Colon (tissue), 2 donors: Measurements from ENCODE around the gene SLC6A18.

Experiments
- FAIRE-seq: peaks from 2 replicates; lab custom pipeline; 2012; peaks lifted over from hg19 to GRCh38; lab: Jason Lieb, UNC
- donor health status: control.
- donor health status: control.

SLC6A18 gene

GRCh38 chr5:1202798-1203185 lies 22.4 kb upstream of the SLC6A18 start:
- FAIRE-seq = no peak

- FAIRE-seq = no peak
Observed at GRCh38 chr5:1203311-1203967, 21.7 kb upstream of the SLC6A18 start.

GRCh38 chr5:1203968-1204692 lies 21.1 kb upstream of the SLC6A18 start:
- no peak for FAIRE-seq

GRCh38 chr5:1204693-1205242 lies 20.4 kb upstream of the SLC6A18 start:
- FAIRE-seq = no peak

GRCh38 chr5:1205255-1206180 lies 19.7 kb upstream of the SLC6A18 start:
- FAIRE-seq = no peak

GRCh38 chr5:1206521-1207412 lies 18.4 kb upstream of the SLC6A18 start:
- no peak for FAIRE-seq

GRCh38 chr5:1207555-1207954 lies 17.6 kb upstream of the SLC6A18 start:
- no peak for FAIRE-seq

- FAIRE-seq = no peak
Observed at GRCh38 chr5:1208221-1208742, 16.9 kb upstream of the SLC6A18 start.

- FAIRE-seq = no peak
Observed at GRCh38 chr5:1208743-1209488, 16.3 kb upstream of the SLC6A18 start.

GRCh38 chr5:1209489-1209852 lies 15.7 kb upstream of the SLC6A18 start:
- FAIRE-seq = no peak

- no peak for FAIRE-seq
Observed at GRCh38 chr5:1209896-1210776, 15.0 kb upstream of the SLC6A18 start.

- no peak for FAIRE-seq
Observed at GRCh38 chr5:1210832-1211251, 14.3 kb upstream of the SLC6A18 start.

- no peak for FAIRE-seq
Observed at GRCh38 chr5:1211701-1212100, 13.5 kb upstream of the SLC6A18 start.

- FAIRE-seq = no peak
Observed at GRCh38 chr5:1212271-1212670, 12.9 kb upstream of the SLC6A18 start.

GRCh38 chr5:1212881-1213280 lies 12.3 kb upstream of the SLC6A18 start:
- no peak for FAIRE-seq

GRCh38 chr5:1213508-1214162 lies 11.5 kb upstream of the SLC6A18 start:
- no peak for FAIRE-seq

- FAIRE-seq = no peak
Observed at GRCh38 chr5:1214163-1214935, 10.8 kb upstream of the SLC6A18 start.

- FAIRE-seq = no peak
Observed at GRCh38 chr5:1214936-1215220, 10.3 kb upstream of the SLC6A18 start.
